ENCODE results near the gene AGPAT3.

DNA sequence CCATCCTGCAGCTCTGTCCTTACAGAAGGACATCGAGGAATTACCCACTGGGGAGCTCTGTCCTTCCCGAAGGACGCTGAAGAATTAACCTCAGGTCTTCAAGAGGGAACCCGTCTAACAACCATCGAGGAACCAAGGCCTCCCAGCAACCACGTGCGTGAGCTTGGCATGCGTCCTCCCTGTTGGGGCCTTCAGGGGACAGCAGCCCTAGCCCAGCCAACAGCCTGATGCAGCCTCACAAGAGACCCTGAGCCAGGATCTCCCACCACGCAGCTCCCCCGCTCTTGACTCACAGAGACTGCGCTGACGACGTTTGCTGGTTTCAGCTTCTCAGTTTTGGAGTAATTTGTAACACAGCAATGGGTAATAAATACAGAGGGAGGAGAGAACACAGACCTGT, 19.6 kb upstream of the AGPAT3 start:
- TF ChIP-seq, protein P1, sequence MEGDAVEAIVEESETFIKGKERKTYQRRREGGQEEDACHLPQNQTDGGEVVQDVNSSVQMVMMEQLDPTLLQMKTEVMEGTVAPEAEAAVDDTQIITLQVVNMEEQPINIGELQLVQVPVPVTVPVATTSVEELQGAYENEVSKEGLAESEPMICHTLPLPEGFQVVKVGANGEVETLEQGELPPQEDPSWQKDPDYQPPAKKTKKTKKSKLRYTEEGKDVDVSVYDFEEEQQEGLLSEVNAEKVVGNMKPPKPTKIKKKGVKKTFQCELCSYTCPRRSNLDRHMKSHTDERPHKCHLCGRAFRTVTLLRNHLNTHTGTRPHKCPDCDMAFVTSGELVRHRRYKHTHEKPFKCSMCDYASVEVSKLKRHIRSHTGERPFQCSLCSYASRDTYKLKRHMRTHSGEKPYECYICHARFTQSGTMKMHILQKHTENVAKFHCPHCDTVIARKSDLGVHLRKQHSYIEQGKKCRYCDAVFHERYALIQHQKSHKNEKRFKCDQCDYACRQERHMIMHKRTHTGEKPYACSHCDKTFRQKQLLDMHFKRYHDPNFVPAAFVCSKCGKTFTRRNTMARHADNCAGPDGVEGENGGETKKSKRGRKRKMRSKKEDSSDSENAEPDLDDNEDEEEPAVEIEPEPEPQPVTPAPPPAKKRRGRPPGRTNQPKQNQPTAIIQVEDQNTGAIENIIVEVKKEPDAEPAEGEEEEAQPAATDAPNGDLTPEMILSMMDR (IDR thresholded peaks at IDR 0.05): no peak
- TF ChIP-seq POLR2A (IDR thresholded peaks at IDR 0.05): no peak

All from right lobe of liver (tissue), 4 donors.